NT2/D1 (cell line): Measurements from ENCODE around the gene P2RY11.

Experiments used
- SUZ12 ChIP-seq: IDR thresholded peaks from 2 replicates; pipeline ENCODE4 v1.6.1; 2011; ENCODE audit not compliant: insufficient read length, insufficient read depth; ENCODE audit errors: extremely low read depth
- YY1 ChIP-seq: IDR thresholded peaks from 2 replicates; pipeline ENCODE4 v1.6.1; 2011; ENCODE audit not compliant: insufficient read length, insufficient read depth
- ZNF274 ChIP-seq: IDR thresholded peaks from 2 replicates; pipeline ENCODE4 v1.6.1; 2011; ENCODE audit warnings: mild to moderate bottlenecking, low read depth, low read length

GRCh38 chr19:10068205-10068604 lies 43.3 kb upstream of the P2RY11 start:
- no peak for TF ChIP-seq SUZ12
- TF ChIP-seq YY1 = no peak
- TF ChIP-seq ZNF274 = no peak
